ENCODE measurements around the gene PRIMPOL.
"Not testable (repeated sequence)": the region's sequence is repeated elsewhere in the genome, so short reads cannot be mapped to it uniquely, and the experiment has no call there.

Gene PRIMPOL

DNA sequence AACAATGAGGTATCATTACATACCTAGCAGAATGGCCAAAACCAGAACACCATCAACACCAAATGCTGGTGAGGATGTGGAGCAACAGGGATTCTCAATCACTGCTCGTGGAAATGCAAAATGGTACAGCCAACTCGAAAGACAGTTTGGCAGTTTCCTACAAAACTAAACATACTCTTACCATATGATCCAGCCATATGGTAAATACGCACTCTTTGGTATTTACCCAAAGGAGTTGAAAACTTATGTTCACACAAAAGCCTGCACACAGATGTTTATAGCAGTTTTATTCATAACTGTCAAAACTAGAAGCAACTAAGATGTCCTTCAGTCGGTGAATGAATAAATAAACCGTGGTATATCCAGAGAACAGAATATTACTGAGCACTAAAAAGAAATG lies 8.1 kb upstream of the PRIMPOL start:
- DNase-seq: no peak

- no peak for DNase-seq
Measured at GRCh38 chr4:184643731-184644130, 5.8 kb upstream of the PRIMPOL start.

GRCh38 chr4:184644553-184645307 lies 4.8 kb upstream of the PRIMPOL start:
- DNase-seq: no peak

GRCh38 chr4:184645904-184646610 lies 3.5 kb upstream of the PRIMPOL start:
- DNase-seq: no peak

DNA sequence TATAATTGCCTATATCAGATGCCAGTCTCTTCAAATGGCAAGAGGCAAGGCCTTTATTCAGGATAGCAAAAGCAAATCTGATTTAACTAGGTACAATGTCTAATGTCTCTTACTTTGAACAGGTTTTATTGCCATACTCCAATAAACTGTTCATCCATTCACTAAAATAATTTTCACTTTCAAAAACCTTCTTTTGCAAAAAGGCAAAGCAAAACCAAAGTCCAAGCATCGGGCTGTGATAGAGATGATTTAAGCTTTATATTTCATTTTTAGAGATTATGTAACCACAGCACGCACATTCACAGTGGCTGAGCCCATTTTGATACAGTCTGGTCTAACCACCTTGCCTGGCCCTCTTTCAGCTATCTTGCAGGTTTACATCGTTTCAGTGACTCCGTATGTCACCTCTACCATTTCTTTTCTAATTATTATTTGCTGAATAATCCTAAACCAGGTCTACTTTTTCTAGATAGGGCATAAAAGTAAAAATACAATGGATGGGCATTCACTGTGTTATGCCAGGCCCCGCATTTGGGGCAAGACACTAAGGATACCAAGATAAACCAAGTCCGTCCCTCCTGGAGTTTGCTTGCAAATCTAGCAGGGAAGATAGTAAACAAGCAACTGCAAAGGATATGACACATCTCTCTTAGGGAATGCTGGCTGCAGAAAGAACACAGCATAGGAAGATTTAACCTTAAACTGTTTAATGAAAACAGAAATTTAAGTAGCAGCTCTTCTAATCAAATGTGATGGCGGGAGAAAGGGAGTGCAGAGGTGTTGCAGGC lies 2.1 kb upstream of the PRIMPOL start:
- no peak for DNase-seq

DNA sequence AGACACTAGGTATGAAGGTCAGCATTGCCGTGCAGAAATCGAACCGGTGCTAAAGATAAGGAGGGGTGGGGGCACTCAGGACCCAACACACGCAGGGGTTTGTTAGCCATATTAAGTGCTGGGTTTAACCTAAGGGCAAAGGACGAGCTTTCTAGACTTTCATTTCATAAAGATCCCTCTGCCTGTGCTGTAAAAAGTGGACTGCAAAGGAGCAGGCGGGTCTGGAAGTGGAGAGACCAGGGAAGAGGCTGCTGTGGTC lies 1.6 kb upstream of the PRIMPOL start:
- DNase-seq: no peak

DNA sequence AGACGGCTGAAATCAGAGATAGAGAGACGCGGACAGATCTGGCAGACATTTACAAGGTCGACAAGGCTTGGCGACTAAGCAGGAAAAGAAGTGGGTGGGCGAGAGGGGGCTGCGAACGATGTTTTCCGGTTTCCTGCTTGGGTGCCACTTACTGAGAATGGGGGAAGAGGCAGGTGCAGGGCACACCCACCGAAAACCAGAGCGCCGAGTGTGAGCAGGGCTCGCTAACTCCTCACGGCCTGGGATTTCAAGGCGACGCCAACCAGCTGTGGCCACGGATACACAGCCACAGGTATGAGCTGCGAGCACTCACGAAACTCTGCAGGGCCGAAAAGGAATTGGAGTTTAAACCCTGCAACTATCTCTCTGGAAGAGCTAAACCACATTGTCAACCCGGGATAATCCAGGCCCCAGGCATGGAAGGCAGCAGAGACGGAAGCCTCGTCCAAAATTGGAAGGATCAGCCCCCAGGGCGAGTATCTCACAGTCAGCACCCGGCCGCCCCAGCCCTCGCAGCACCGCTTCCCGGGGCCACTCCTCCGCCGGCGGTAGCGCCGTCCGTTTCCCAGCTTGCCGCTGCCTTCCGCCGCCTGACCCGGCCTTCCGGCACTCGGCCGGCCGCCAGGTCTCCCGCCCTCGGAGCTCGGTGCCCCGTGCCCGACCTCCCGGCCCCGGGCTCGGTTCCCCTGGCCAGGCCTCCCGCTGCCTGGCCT lies 1.1 kb upstream of the PRIMPOL start:
- DNase-seq: no peak

GRCh38 chr4:184649971-184650855 lies 675 bp downstream of the PRIMPOL start:
- no peak for DNase-seq

- DNase-seq: no peak
Measured at GRCh38 chr4:184651899-184652298, 2.4 kb downstream of the PRIMPOL start.

DNA sequence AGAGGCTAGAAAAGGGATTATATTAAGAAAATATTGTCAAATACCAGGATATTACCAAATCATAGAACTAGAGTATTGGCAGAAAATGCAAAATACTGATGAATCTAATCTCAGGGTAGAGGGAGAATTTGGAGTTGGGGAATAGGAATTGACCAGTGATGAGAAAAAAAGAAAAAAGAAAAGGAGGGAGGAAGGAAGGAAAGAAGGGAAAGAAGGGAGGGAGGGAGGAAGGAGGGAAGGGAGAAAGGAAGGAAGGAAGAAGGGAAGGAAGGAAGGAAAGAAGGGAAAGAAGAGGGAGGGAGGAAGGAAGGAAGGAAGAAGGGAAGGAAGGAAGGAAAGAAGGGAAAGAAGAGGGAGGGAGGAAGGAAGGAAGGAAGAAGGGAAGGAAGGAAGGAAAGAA lies 3.1 kb downstream of the PRIMPOL start:
- not testable (repeated sequence) for DNase-seq

GRCh38 chr4:184653650-184654049 lies 4.1 kb downstream of the PRIMPOL start:
- DNase-seq: no peak

- DNase-seq: no peak
Measured at GRCh38 chr4:184655889-184656869, 6.6 kb downstream of the PRIMPOL start.

- no peak for DNase-seq
Measured at GRCh38 chr4:184657144-184657543, 7.6 kb downstream of the PRIMPOL start.

- not testable (repeated sequence) for DNase-seq
Measured at GRCh38 chr4:184657820-184658219, 8.3 kb downstream of the PRIMPOL start.

GRCh38 chr4:184660978-184661377 lies 11.4 kb downstream of the PRIMPOL start:
- DNase-seq: no peak

DNA sequence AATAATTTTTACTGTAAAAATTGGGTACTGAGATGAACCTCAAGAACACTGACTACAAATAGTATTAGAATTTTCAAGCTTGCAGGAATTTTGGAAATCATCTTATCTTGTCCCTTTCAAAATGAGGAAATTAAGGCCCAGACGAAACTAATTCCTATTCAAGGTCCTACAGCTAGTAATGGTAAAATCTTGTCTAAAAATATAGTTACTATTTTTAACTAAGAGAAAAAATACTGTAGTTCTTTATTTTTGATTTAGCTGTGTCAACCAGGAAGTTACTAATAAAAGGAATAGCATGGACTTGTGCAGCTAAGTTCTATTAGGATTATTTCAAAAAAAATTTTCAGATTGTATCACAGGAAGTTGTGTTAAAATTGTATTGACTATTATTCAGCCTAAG lies 12.7 kb downstream of the PRIMPOL start:
- no peak for DNase-seq

DNA sequence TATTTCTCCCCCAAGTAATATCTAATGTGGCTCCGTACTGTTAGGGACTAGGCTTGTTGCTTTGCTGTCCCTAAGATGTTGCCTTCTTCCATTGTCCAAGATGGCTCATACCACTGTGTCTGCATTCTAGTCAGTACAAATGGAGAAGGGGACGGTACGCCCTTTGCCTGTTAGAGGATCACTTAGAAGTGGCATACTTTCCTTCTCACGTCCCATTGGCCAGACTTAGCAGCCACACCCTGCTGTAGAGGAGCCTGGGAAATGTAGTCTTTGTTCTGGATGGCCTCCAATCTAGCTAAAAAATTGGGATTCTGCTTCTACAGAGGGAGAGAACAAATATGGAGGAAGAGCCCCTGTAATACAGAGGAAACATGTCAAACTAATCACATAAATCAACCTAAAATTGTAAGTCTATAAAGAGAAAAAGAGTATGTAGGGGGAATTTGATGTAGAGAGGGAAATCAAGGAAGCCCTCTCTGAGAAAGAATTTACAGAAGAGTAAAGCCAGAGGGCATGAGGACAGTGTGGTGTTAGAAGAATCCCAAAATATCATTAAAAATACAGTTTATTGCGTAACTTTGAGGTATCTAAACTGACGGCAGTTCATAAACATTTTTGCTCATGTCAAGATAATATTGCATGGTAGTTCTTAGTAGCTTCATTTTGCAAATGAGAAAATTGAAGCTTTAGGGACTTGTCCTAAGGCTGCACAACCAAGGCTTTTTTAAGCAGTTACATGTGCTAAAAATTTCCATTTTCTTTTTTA lies 15.1 kb downstream of the PRIMPOL start:
- DNase-seq: no peak

GRCh38 chr4:184666670-184667069 lies 17.1 kb downstream of the PRIMPOL start:
- DNase-seq: no peak

GRCh38 chr4:184668096-184668495 lies 18.6 kb downstream of the PRIMPOL start:
- no peak for DNase-seq

GRCh38 chr4:184668511-184669114 lies 19.1 kb downstream of the PRIMPOL start:
- DNase-seq: no peak

Data from NCI-H524 treated with DMSO at 0.1 percent for 48 hours (cell line).